ENCODE results near the gene ARID1B. TPM values are rescaled to one million over a fixed set of nuclear protein-coding genes. Genes with fewer than 3 reads are reported as not detected.

ARID1B gene
- total RNA-seq, 2 donors from 2014 or later: 65.1 to 99.4 TPM

GRCh38 chr6:156994215-156995076 lies 217.3 kb downstream of the ARID1B start:
- Histone ChIP-seq H3K27ac (peak overlapping the region in 1 of 2 donors; percentile 19), H3K4me3 (no peak overlapping the region), H3K36me3 (no peaks in the 10 kb centered on the region), H3K27me3 (replicated peaks; ENCODE audit: insufficient read depth) (no peaks in the 10 kb centered on the region), H3K4me1 (replicated peaks) (no peaks in the 10 kb centered on the region), H3K9me3 (no peaks in the 10 kb centered on the region)
- 45% methylated on average over 13 of the region's 13 CpGs for WGBS
- intact Hi-C loops (cut with DNase I): no loop called here
- no peak for TF ChIP-seq CTCF (IDR thresholded peaks at IDR 0.05)
- peak; percentile 4 for TF ChIP-seq POLR2AphosphoS5 (IDR thresholded peaks at IDR 0.05)
- no peak for TF ChIP-seq POLR2A (IDR thresholded peaks at IDR 0.05)
- DNase-seq (ENCODE audit: low spot score): peak; percentile 19

- intact Hi-C loops (cut with DNase I): no loop called here
These were observed 218.3 kb downstream of the ARID1B start for GRCh38 chr6:156995502-156995901.

GRCh38 chr6:156996265-156996664 lies 219.1 kb downstream of the ARID1B start:
- H3K4me3 ChIP-seq: no peak overlapping the region
- no peak overlapping the region for H3K27ac ChIP-seq
- H3K27me3 ChIP-seq (replicated peaks; ENCODE audit: insufficient read depth): no peaks in the 10 kb centered on the region
- H3K9me3 ChIP-seq: no peaks in the 10 kb centered on the region
- no peak for DNase-seq (ENCODE audit: low spot score)
- no peaks in the 10 kb centered on the region for H3K4me1 ChIP-seq (replicated peaks)
- WGBS: 98% methylated on average over 2 of the region's 2 CpGs
- H3K36me3 ChIP-seq: no peaks in the 10 kb centered on the region
- TF ChIP-seq POLR2A (IDR thresholded peaks at IDR 0.05) (no peak), CTCF (IDR thresholded peaks at IDR 0.05) (no peak), POLR2AphosphoS5 (IDR thresholded peaks at IDR 0.05) (no peak)
- intact Hi-C loops (cut with DNase I): no loop called here

More at GRCh38 chr6:156995502-156995901, 218.3 kb downstream of the ARID1B start:
- 97% methylated on average over 5 of the region's 5 CpGs for WGBS
- Histone ChIP-seq H3K36me3 (no peaks in the 10 kb centered on the region), H3K27ac (no peak overlapping the region), H3K4me1 (replicated peaks) (no peaks in the 10 kb centered on the region), H3K4me3 (no peak overlapping the region), H3K9me3 (no peaks in the 10 kb centered on the region), H3K27me3 (replicated peaks; ENCODE audit: insufficient read depth) (no peaks in the 10 kb centered on the region)
- DNase-seq (ENCODE audit: low spot score): no peak
- no peak for TF ChIP-seq POLR2AphosphoS5 (IDR thresholded peaks at IDR 0.05)
- TF ChIP-seq POLR2A (IDR thresholded peaks at IDR 0.05): no peak
- no peak for TF ChIP-seq CTCF (IDR thresholded peaks at IDR 0.05)

- Histone ChIP-seq H3K36me3 (no peaks in the 10 kb centered on the region), H3K4me1 (replicated peaks) (no peaks in the 10 kb centered on the region), H3K27ac (no peak overlapping the region), H3K27me3 (replicated peaks; ENCODE audit: insufficient read depth) (no peaks in the 10 kb centered on the region), H3K9me3 (no peaks in the 10 kb centered on the region), H3K4me3 (no peak overlapping the region)
- intact Hi-C loops (cut with DNase I): no loop called here
- TF ChIP-seq POLR2AphosphoS5 (IDR thresholded peaks at IDR 0.05) (no peak), POLR2A (IDR thresholded peaks at IDR 0.05) (no peak)
- DNase-seq (ENCODE audit: low spot score): no peak
- WGBS: 95% methylated on average over 7 of the region's 7 CpGs
These were observed 221.7 kb downstream of the ARID1B start for GRCh38 chr6:156998794-156999330.

- no peak for DNase-seq (ENCODE audit: low spot score)
- Histone ChIP-seq H3K9me3 (no peaks in the 10 kb centered on the region), H3K27me3 (replicated peaks; ENCODE audit: insufficient read depth) (no peaks in the 10 kb centered on the region), H3K4me1 (replicated peaks) (no peaks in the 10 kb centered on the region), H3K36me3 (no peaks in the 10 kb centered on the region), H3K27ac (no peak overlapping the region), H3K4me3 (no peak overlapping the region)
- WGBS: 93% methylated on average over 3 of the region's 3 CpGs
- TF ChIP-seq CTCF (IDR thresholded peaks at IDR 0.05): no peak
- TF ChIP-seq POLR2A (IDR thresholded peaks at IDR 0.05): no peak
- no peak for TF ChIP-seq POLR2AphosphoS5 (IDR thresholded peaks at IDR 0.05)
- intact Hi-C loops (cut with DNase I): no loop called here
These were observed 222.6 kb downstream of the ARID1B start for GRCh38 chr6:156999762-157000161.

All from prostate gland (tissue), 2 donors.